Measurements from ENCODE around the gene GMPR2.

Gene GMPR2

GRCh38 chr14:24247422-24247821 lies 14.7 kb downstream of the GMPR2 start:
- Histone ChIP-seq H3K4me3 (ENCODE audit: low read length) (no peak overlapping the region), H3K27me3 (ENCODE audit: control insufficient read depth, insufficient read depth, low read length) (no peaks in the 10 kb centered on the region), H3K36me3 (ENCODE audit: control insufficient read depth, low read depth, low read length) (no peaks in the 10 kb centered on the region), H3K9ac (ENCODE audit: low read length) (no peak overlapping the region), H3K4me1 (ENCODE audit: control insufficient read depth, low read depth, low read length) (peaks cover 6% of the 10 kb centered on the region), H3K9me3 (ENCODE audit: control insufficient read depth, low read depth, low read length) (no peaks in the 10 kb centered on the region), H3K27ac (ENCODE audit: low read length) (no peak overlapping the region)

DNA sequence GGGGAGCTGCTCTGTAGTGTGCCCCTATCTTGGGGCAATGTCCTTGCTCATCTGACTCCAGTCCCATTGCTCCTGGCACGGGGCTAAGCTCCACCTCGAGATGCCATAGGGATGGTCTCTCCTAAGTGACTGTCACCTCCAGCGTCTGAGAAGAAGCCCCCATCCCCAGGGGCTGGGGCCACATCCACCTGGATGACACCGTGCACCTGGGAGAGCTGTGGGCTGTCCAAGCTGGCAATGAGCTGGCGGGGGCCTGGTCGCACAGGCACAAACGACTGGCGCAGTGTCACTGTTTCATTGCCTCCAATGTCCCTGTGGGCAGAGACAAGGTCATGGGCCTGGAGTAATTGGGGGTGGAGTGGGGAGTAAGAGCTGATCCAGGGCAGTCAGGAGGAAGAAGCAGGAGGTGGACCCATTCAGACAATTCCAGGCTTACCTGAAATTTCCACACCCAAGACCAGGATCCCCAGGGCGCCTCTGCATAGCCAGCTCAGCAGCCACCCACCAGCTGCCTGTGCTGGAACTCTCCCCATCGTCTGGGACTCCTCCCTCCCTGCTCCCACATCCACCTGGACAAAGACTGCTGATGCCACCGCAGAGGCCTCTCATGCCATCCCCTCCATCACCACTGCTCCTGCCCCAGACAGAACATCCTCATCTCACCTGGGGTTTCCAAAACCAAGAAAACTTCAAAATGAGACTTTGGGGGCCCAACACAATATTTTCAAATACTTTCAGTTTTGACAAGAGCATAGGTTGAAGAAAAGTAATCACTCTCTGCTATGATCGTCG lies 16.7 kb downstream of the GMPR2 start:
- H3K4me1 ChIP-seq (ENCODE audit: control insufficient read depth, low read depth, low read length), result no peaks in the 10 kb centered on the region
- H3K27ac ChIP-seq (ENCODE audit: low read length), result no peak overlapping the region
- H3K4me3 ChIP-seq (ENCODE audit: low read length), result no peak overlapping the region
- no peaks in the 10 kb centered on the region for H3K36me3 ChIP-seq (ENCODE audit: control insufficient read depth, low read depth, low read length)
- H3K27me3 ChIP-seq (ENCODE audit: control insufficient read depth, insufficient read depth, low read length), result no peaks in the 10 kb centered on the region
- no peaks in the 10 kb centered on the region for H3K9me3 ChIP-seq (ENCODE audit: control insufficient read depth, low read depth, low read length)
- no peak overlapping the region for H3K9ac ChIP-seq (ENCODE audit: low read length)

- Histone ChIP-seq H3K4me3 (ENCODE audit: low read length) (no peak overlapping the region), H3K9me3 (ENCODE audit: control insufficient read depth, low read depth, low read length) (no peaks in the 10 kb centered on the region), H3K27ac (ENCODE audit: low read length) (no peak overlapping the region), H3K9ac (ENCODE audit: low read length) (no peak overlapping the region), H3K27me3 (ENCODE audit: control insufficient read depth, insufficient read depth, low read length) (no peaks in the 10 kb centered on the region), H3K4me1 (ENCODE audit: control insufficient read depth, low read depth, low read length) (no peaks in the 10 kb centered on the region), H3K36me3 (ENCODE audit: control insufficient read depth, low read depth, low read length) (no peaks in the 10 kb centered on the region)
Measured at GRCh38 chr14:24250354-24250753, 17.6 kb downstream of the GMPR2 start.

DNA sequence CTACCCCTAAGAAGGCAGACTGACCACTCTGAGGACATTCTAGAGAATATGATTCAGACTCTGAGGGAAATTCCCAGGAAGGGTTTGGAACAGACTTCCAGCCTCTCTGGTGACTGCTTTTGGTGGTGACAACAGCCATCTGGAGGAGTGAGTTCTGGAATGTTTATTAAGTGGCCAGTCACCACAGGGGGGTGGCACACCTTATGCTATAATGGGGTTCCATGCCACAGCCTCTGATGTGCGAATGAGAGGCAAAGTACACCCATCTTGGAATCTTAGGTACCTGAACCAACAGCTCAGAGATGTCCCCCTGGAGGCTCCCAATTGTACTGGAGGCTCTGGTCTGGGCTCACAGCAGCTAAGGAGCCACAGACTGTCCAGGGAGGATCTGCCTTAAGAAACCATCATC lies 19.2 kb downstream of the GMPR2 start:
- Histone ChIP-seq H3K36me3 (ENCODE audit: control insufficient read depth, low read depth, low read length) (no peaks in the 10 kb centered on the region), H3K27me3 (ENCODE audit: control insufficient read depth, insufficient read depth, low read length) (no peaks in the 10 kb centered on the region), H3K27ac (ENCODE audit: low read length) (no peak overlapping the region), H3K4me3 (ENCODE audit: low read length) (no peak overlapping the region), H3K9me3 (ENCODE audit: control insufficient read depth, low read depth, low read length) (no peaks in the 10 kb centered on the region), H3K9ac (ENCODE audit: low read length) (no peak overlapping the region), H3K4me1 (ENCODE audit: control insufficient read depth, low read depth, low read length) (no peaks in the 10 kb centered on the region)

DNA sequence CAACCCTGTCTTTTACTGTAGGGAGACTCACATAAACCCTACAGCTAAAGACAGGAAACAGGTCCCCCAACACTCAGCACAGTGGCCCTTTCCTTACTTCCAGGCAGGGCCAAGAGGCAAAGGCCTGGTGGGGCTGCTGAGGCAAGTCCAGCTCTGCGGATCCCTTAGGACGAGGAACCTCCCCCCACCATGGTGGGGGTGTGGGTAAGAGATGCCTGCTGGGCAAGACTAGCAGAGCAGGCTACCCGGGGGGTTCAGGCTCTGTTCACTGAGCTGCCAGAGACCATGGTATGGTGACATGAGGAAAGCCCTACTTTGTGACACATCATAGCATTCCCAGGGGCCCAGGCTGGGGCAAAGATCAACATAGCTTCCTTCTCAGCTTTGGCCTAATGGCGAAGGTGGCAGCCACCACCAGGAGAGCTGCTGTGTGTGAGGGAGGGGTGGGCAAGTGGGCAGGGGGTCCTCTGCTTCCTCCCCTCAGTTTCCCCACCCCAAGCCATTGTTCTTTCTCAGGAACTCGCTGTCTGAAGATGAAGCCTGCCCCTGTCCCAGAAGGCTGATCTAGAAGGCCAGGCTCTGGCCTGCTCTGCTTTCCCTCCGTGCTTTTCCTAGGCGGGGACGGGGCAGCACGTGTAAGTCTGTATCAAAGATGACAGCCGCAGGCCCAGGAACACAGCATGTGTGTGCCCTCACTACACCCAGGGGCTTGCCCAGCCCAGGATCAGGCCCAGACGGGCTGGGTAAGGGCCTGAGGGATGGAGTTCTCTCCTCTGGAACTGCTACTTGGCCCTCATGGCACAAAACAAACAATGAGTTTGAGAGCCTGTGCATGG lies 19.8 kb downstream of the GMPR2 start:
- Histone ChIP-seq H3K4me3 (ENCODE audit: low read length) (no peak overlapping the region), H3K9ac (ENCODE audit: low read length) (no peak overlapping the region), H3K27ac (ENCODE audit: low read length) (no peak overlapping the region), H3K27me3 (ENCODE audit: control insufficient read depth, insufficient read depth, low read length) (no peaks in the 10 kb centered on the region), H3K9me3 (ENCODE audit: control insufficient read depth, low read depth, low read length) (no peaks in the 10 kb centered on the region), H3K4me1 (ENCODE audit: control insufficient read depth, low read depth, low read length) (no peaks in the 10 kb centered on the region), H3K36me3 (ENCODE audit: control insufficient read depth, low read depth, low read length) (no peaks in the 10 kb centered on the region)

- H3K27me3 ChIP-seq (ENCODE audit: control insufficient read depth, insufficient read depth, low read length), result no peaks in the 10 kb centered on the region
- H3K4me3 ChIP-seq (ENCODE audit: low read length), result no peak overlapping the region
- no peaks in the 10 kb centered on the region for H3K36me3 ChIP-seq (ENCODE audit: control insufficient read depth, low read depth, low read length)
- no peak overlapping the region for H3K27ac ChIP-seq (ENCODE audit: low read length)
- H3K9ac ChIP-seq (ENCODE audit: low read length), result no peak overlapping the region
- H3K4me1 ChIP-seq (ENCODE audit: control insufficient read depth, low read depth, low read length), result no peaks in the 10 kb centered on the region
- no peaks in the 10 kb centered on the region for H3K9me3 ChIP-seq (ENCODE audit: control insufficient read depth, low read depth, low read length)
Measured at GRCh38 chr14:24253936-24254335, 21.2 kb downstream of the GMPR2 start.

DNA sequence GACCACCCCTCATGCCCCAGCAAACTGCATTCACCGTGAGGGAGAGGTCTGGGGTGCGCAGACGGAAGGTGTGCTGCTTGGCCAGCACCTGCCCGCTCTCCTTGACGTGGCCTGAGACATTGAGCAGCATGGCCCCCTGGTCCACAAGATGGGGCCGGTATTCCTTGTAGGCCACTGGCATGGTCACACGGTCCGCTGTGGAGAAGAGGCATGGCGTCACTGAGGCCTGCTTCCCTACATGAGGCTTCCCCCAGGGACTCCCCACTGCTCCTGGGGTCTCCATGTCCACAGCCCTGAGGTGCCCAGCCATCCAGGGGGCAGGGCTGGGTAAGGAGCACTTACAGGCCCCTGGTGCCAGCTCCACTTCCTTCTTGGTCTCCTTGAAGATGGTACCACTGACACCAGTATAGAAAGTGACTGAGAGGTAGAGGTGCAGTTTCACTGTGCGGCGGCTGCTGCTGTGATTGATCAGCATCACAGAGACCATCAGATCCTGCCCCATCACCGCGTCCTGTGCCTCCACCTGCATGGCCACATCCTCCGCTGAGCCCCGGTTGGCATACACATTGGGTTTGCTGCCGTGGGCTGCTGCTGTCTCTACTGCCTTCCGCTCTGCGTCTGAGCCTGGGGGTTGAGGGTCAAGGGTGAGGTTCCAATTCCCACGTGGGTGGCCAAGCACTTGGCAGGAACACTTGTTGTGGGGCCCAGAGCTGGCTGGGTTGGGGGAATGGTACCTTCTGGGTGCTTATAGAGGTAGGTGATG lies 22.1 kb downstream of the GMPR2 start:
- Histone ChIP-seq H3K27ac (ENCODE audit: low read length) (no peak overlapping the region), H3K27me3 (ENCODE audit: control insufficient read depth, insufficient read depth, low read length) (no peaks in the 10 kb centered on the region), H3K4me3 (ENCODE audit: low read length) (no peak overlapping the region), H3K9ac (ENCODE audit: low read length) (no peak overlapping the region), H3K9me3 (ENCODE audit: control insufficient read depth, low read depth, low read length) (no peaks in the 10 kb centered on the region), H3K36me3 (ENCODE audit: control insufficient read depth, low read depth, low read length) (no peaks in the 10 kb centered on the region), H3K4me1 (ENCODE audit: control insufficient read depth, low read depth, low read length) (no peaks in the 10 kb centered on the region)

GRCh38 chr14:24255438-24255837 lies 22.7 kb downstream of the GMPR2 start:
- no peaks in the 10 kb centered on the region for H3K27me3 ChIP-seq (ENCODE audit: control insufficient read depth, insufficient read depth, low read length)
- H3K36me3 ChIP-seq (ENCODE audit: control insufficient read depth, low read depth, low read length), result no peaks in the 10 kb centered on the region
- no peaks in the 10 kb centered on the region for H3K4me1 ChIP-seq (ENCODE audit: control insufficient read depth, low read depth, low read length)
- H3K27ac ChIP-seq (ENCODE audit: low read length), result no peak overlapping the region
- no peak overlapping the region for H3K4me3 ChIP-seq (ENCODE audit: low read length)
- H3K9ac ChIP-seq (ENCODE audit: low read length), result no peak overlapping the region
- H3K9me3 ChIP-seq (ENCODE audit: control insufficient read depth, low read depth, low read length), result no peaks in the 10 kb centered on the region

- H3K4me1 ChIP-seq (ENCODE audit: control insufficient read depth, low read depth, low read length), result no peaks in the 10 kb centered on the region
- no peak overlapping the region for H3K27ac ChIP-seq (ENCODE audit: low read length)
- H3K9ac ChIP-seq (ENCODE audit: low read length), result no peak overlapping the region
Measured at GRCh38 chr14:24255931-24256711, 23.4 kb downstream of the GMPR2 start.

DNA sequence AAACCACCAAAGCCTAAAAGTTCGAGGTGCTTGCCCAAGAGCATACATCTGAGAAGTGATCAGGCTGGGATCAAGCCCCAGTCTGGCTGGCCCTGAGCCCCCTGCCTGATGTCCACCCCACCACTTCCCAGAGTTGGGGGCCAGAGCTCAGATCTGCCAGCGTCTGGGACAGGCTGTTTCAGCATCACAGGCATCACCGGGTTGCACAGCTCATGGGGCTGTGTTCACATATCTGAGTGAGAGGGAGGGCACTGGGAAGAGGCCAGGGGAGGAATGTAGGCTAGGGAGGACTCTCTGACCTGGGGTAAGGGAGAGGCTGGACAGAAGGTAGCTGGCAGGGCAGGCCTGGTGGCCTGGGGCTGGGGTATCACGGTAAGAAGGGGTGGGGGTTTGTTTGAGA lies 24.2 kb downstream of the GMPR2 start:
- Histone ChIP-seq H3K9me3 (ENCODE audit: control insufficient read depth, low read depth, low read length) (no peaks in the 10 kb centered on the region), H3K4me1 (ENCODE audit: control insufficient read depth, low read depth, low read length) (no peaks in the 10 kb centered on the region), H3K4me3 (ENCODE audit: low read length) (no peak overlapping the region), H3K36me3 (ENCODE audit: control insufficient read depth, low read depth, low read length) (no peaks in the 10 kb centered on the region), H3K27ac (ENCODE audit: low read length) (no peak overlapping the region), H3K9ac (ENCODE audit: low read length) (no peak overlapping the region), H3K27me3 (ENCODE audit: control insufficient read depth, insufficient read depth, low read length) (no peaks in the 10 kb centered on the region)

More at GRCh38 chr14:24255931-24256711, 23.4 kb downstream of the GMPR2 start:
- Histone ChIP-seq H3K9me3 (ENCODE audit: control insufficient read depth, low read depth, low read length) (no peaks in the 10 kb centered on the region), H3K36me3 (ENCODE audit: control insufficient read depth, low read depth, low read length) (no peaks in the 10 kb centered on the region), H3K27me3 (ENCODE audit: control insufficient read depth, insufficient read depth, low read length) (no peaks in the 10 kb centered on the region), H3K4me3 (ENCODE audit: low read length) (no peak overlapping the region)

- H3K9me3 ChIP-seq (ENCODE audit: control insufficient read depth, low read depth, low read length), result no peaks in the 10 kb centered on the region
- H3K36me3 ChIP-seq (ENCODE audit: control insufficient read depth, low read depth, low read length), result no peaks in the 10 kb centered on the region
- no peaks in the 10 kb centered on the region for H3K27me3 ChIP-seq (ENCODE audit: control insufficient read depth, insufficient read depth, low read length)
- no peak overlapping the region for H3K27ac ChIP-seq (ENCODE audit: low read length)
- H3K4me3 ChIP-seq (ENCODE audit: low read length), result no peak overlapping the region
- H3K4me1 ChIP-seq (ENCODE audit: control insufficient read depth, low read depth, low read length), result no peaks in the 10 kb centered on the region
- H3K9ac ChIP-seq (ENCODE audit: low read length), result no peak overlapping the region
Measured at GRCh38 chr14:24258119-24258518, 25.4 kb downstream of the GMPR2 start.

All from iPS-18a (cell line).